GM12892 (cell line): Measurements from ENCODE around the gene CERT1.

Experiments used
- POLR2A ChIP-seq: IDR thresholded peaks from 2 replicates; pipeline ENCODE4 v1.6.1; 2011; ENCODE audit warnings: low read depth, low read length, control low read depth
- POLR2AphosphoS5 ChIP-seq: IDR thresholded peaks from 2 replicates; pipeline ENCODE4 v1.6.1; 2011; ENCODE audit warnings: low read depth, low read length, control low read depth
- TAF1 ChIP-seq: IDR thresholded peaks from 2 replicates; pipeline ENCODE4 v1.6.1; 2011; ENCODE audit warnings: low read depth, mild to moderate bottlenecking, control low read depth, low read length, borderline replicate concordance

DNA sequence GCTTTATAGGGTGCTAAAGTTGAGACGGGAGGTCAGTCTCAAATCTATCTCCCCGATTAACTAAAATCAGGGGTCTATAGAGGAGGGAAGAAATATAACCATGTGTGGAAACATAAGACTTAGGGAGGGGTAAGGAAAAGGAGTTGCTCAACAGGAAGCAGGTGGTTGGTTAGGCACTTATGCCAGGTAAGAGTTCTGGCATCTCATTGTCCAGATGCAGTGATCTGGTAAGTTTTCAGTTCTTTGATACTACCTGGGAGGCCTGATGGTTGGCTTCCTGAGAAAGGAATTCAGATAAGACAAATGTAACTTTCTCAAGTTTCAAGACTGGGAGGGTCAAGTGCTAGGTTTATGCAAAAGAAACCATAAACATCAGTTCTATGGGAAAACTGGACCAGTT is 47.7 kb downstream of the CERT1 start:
- no peak for TF ChIP-seq POLR2A
- no peak for TF ChIP-seq TAF1
- TF ChIP-seq POLR2AphosphoS5 = no peak
